ENCODE data around the gene HMGN1.

Gene HMGN1

DNA sequence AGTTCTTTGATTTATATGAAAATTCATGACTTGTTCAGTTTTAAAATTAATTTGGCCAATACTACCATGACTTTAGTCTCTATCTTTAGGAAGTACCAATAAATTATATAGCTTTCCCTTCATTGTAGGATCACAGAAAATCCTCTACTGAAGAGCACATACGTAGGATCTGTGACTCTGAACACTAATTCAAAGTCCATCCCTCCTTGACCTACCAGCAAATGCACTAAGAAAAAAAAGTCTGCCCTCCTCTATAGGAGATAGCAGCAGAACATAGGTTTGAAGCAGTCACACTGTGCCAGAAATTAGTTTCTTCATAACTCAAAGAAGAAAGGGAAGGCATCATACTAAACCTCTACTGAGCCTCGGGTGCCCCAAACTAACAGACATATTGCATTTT is 52.0 kb downstream of the HMGN1 start:
- DNase-seq (ENCODE audit: low read depth), result no peak

All from CMK (cell line).